Effector memory CD8-positive, alpha-beta T cell (primary cell): Measurements from ENCODE around the gene NOTCH3.
A peak's percentile ranks its signal among the peaks of the same experiment; 100 is the strongest.

Source experiments
- ATAC-seq: fragments of 150-1000 bp; cut with Tn5 transposase; replicated peaks from 2 replicates; pipeline ENCODE4 v1.10.0; 2021; ENCODE audit warnings: mild to moderate bottlenecking, moderate library complexity
- DNase-seq, 3 experiments: peaks; one replicate each; pipeline ENCODE4 v3.0.0; 2021
- H3K27ac Mint-ChIP-seq, 2 donors: one replicate each; pipeline ENCODE4 v1.8.0; 2022; ENCODE audit warnings: mild to moderate bottlenecking in 2 of 2, mixed read lengths in 2 of 2, moderate library complexity in 2 of 2
- H3K27me3 Mint-ChIP-seq, 2 donors: one replicate each; pipeline ENCODE4 v1.8.0; 2022; ENCODE audit warnings: mixed read lengths in 2 of 2
- H3K36me3 Mint-ChIP-seq: one replicate; pipeline ENCODE4 v1.8.0; 2022; ENCODE audit warnings: mild to moderate bottlenecking, moderate library complexity, mixed read lengths; ENCODE audit not compliant: insufficient read depth
- H3K4me1 Mint-ChIP-seq, 2 donors: one replicate each; pipeline ENCODE4 v1.8.0; 2022; ENCODE audit warnings: low read depth in 2 of 2, mixed read lengths in 2 of 2
- H3K4me3 Mint-ChIP-seq, 2 donors: one replicate each; pipeline ENCODE4 v1.8.0; 2022; ENCODE audit warnings: mild to moderate bottlenecking in 2 of 2, mixed read lengths in 2 of 2, moderate library complexity in 2 of 2
- H3K9me3 Mint-ChIP-seq, 2 donors: one replicate each; pipeline ENCODE4 v1.8.0; 2022; ENCODE audit warnings: mixed read lengths in 2 of 2

Gene NOTCH3

GRCh38 chr19:15243236-15243957, 42.6 kb upstream of the NOTCH3 start:
- H3K27me3 Mint-ChIP-seq, result no peaks in the 10 kb centered on the region
- ATAC-seq, result no peak
- H3K36me3 Mint-ChIP-seq, result peaks cover 61% of the 10 kb centered on the region
- H3K4me3 Mint-ChIP-seq, result no peak overlapping the region
- H3K4me1 Mint-ChIP-seq, result peaks cover 3 to 7% of the 10 kb centered on the region in 2 donors
- peak overlapping the region in 1 of 2 donors; percentile 71 for H3K27ac Mint-ChIP-seq
- no peak for DNase-seq
- H3K9me3 Mint-ChIP-seq, result no peaks in the 10 kb centered on the region

DNA sequence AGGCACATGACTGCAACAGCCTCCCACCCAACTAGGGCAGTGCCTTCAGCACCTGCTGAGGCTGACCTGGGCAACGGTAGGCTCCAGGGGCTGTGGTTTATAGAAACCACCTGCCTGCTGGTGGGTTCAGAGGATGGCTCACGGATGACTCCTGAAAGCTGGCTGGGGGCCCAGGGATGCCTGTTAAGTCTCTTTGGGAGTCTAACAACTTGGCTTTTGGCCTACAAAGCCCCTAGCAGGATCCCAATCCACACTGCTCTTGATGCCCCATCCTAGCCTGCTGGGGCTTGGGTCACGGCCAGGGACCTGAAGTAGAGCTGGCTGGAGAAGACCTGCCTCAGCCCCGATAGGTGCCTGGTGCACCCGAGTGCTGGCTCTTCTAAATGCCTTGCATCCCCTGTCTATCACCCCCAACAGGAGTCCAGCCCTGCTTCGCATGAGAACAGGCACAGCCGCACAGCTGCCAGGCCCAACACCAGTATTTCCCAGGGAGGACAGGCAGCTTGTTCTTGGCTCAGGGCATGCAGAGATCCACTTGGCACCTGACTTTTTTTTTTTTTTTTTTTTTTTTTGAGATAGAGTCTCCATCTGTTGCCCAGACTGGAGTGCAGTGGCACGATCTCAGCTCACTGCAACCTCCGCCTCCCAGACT, 40.6 kb upstream of the NOTCH3 start:
- Mint-ChIP-seq H3K4me1 (peaks cover 3 to 4% of the 10 kb centered on the region in 2 donors), H3K9me3 (no peaks in the 10 kb centered on the region), H3K36me3 (peaks cover 53% of the 10 kb centered on the region), H3K27ac (no peak overlapping the region), H3K4me3 (no peak overlapping the region), H3K27me3 (no peaks in the 10 kb centered on the region)
- ATAC-seq, result no peak
- DNase-seq, result no peak

- Mint-ChIP-seq H3K4me1 (peaks cover 1 to 3% of the 10 kb centered on the region in 2 donors), H3K9me3 (no peaks in the 10 kb centered on the region), H3K4me3 (no peak overlapping the region), H3K27ac (no peak overlapping the region), H3K36me3 (peaks cover 59% of the 10 kb centered on the region), H3K27me3 (no peaks in the 10 kb centered on the region)
- no peak for ATAC-seq
- no peak for DNase-seq
These were observed 39.7 kb upstream of the NOTCH3 start for GRCh38 chr19:15240515-15240914.

GRCh38 chr19:15239337-15239949, 38.6 kb upstream of the NOTCH3 start:
- Mint-ChIP-seq H3K36me3 (peaks cover 53% of the 10 kb centered on the region), H3K4me3 (no peak overlapping the region), H3K9me3 (no peaks in the 10 kb centered on the region), H3K27ac (no peak overlapping the region), H3K27me3 (peaks cover 0 to 3% of the 10 kb centered on the region in 2 donors), H3K4me1 (peaks cover 0 to 1% of the 10 kb centered on the region in 2 donors)
- DNase-seq, result no peak
- no peak for ATAC-seq

GRCh38 chr19:15238639-15239155, 37.9 kb upstream of the NOTCH3 start:
- Mint-ChIP-seq H3K27me3 (peaks cover 6 to 11% of the 10 kb centered on the region in 2 donors), H3K4me3 (no peak overlapping the region), H3K36me3 (peaks cover 52% of the 10 kb centered on the region), H3K27ac (no peak overlapping the region), H3K4me1 (no peaks in the 10 kb centered on the region), H3K9me3 (no peaks in the 10 kb centered on the region)
- DNase-seq (no peak), ATAC-seq (no peak)

- Mint-ChIP-seq H3K36me3 (peaks cover 54% of the 10 kb centered on the region), H3K4me3 (no peak overlapping the region), H3K9me3 (no peaks in the 10 kb centered on the region), H3K27me3 (peaks cover 13 to 18% of the 10 kb centered on the region in 2 donors), H3K4me1 (peaks cover 0 to under 1% of the 10 kb centered on the region in 2 donors), H3K27ac (no peak overlapping the region)
- DNase-seq (no peak), ATAC-seq (no peak)
These were observed 37.2 kb upstream of the NOTCH3 start for GRCh38 chr19:15237759-15238638.

DNA sequence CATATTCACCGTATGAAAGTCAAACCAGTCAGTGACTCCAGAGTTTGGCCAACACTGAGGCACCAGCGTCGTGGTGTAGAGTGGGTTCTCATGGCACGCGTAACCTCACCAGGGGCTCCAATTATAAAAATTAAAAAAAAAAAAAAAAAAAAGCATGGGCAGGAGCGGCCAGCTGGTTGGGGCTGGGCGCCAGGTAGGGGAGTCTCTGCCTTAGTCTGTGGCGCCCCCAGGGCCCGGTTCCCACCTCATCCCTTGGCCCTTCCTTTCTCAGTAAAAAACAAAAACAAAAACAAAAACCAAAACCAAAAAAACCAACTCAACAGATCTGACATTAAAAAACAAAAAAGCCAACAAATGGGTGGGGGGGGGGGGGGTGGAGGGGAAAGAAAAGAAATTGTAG, 36.1 kb upstream of the NOTCH3 start:
- no peak for DNase-seq
- Mint-ChIP-seq H3K9me3 (no peaks in the 10 kb centered on the region), H3K27me3 (peaks cover 23 to 29% of the 10 kb centered on the region in 2 donors), H3K4me1 (peaks cover 4 to 5% of the 10 kb centered on the region in 2 donors), H3K36me3 (peaks cover 53% of the 10 kb centered on the region), H3K27ac (no peak overlapping the region), H3K4me3 (no peak overlapping the region)
- ATAC-seq, result no peak

DNA sequence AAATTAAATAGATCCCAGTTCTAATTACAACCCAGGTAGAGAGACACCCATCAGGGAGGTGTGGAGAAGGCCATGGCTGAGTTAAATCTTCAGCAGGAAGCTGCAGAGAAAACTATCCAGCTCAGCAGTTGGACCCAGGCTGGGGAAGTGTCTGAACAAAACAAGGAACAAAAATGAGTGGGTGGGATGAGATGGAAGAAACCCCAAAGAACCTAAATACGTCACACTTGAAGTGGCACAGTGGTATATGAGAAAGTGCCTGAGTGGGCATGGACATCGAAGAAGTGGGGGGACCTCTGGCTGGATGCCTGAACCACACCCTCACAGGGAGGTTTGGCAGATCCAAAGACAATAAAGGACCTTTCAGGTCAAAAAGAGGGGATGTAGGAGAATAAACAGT, 35.0 kb upstream of the NOTCH3 start:
- peaks cover 46% of the 10 kb centered on the region for H3K36me3 Mint-ChIP-seq
- H3K27ac Mint-ChIP-seq, result no peak overlapping the region

DNA sequence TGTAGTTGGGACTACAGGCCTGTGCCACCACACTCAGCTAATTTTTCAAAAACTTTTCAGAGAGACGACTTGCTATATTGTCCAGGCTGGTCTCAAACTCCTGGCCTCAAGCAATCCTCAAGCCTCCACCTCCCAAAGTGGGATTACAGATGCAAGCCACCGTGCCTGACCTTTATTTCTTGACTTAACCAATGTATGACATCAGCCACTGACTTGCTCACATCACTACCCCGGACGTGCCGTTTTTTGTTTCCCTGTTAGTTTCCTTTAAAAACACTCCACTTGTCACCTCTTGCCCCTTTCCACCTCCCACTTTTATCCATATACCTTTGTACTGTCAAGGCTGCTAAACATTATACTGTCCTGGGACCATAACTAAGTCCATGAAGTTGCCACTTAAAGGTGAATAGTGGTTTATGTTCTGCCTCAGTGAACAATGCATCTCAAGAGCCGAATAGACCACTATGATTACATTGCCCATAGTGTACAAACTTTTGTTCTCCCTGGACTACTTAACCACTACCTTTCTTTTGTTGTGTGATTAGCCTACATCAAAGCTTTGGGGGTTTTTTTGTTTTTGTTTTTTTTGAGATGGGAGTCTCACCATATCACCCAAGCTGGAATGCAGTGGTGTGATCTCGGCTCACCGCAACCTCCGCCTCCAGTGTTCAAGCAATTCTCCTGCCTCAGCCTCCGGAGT, 33.8 kb upstream of the NOTCH3 start:
- H3K9me3 Mint-ChIP-seq, result no peaks in the 10 kb centered on the region
- peaks cover 41% of the 10 kb centered on the region for H3K36me3 Mint-ChIP-seq
- H3K4me1 Mint-ChIP-seq, result peaks cover 4 to 5% of the 10 kb centered on the region in 2 donors
- no peak overlapping the region for H3K4me3 Mint-ChIP-seq
- ATAC-seq (no peak), DNase-seq (no peak)
- no peak overlapping the region for H3K27ac Mint-ChIP-seq
- H3K27me3 Mint-ChIP-seq, result peaks cover 30 to 43% of the 10 kb centered on the region in 2 donors

More for the DNA sequence above, 35.0 kb upstream of the NOTCH3 start:
- Mint-ChIP-seq H3K27me3 (peaks cover 27 to 40% of the 10 kb centered on the region in 2 donors), H3K9me3 (no peaks in the 10 kb centered on the region), H3K4me1 (peaks cover 4 to 5% of the 10 kb centered on the region in 2 donors), H3K4me3 (no peak overlapping the region)
- DNase-seq (no peak), ATAC-seq (no peak)

- H3K9me3 Mint-ChIP-seq, result no peaks in the 10 kb centered on the region
- ATAC-seq (no peak), DNase-seq (no peak)
- H3K4me3 Mint-ChIP-seq, result no peak overlapping the region
- H3K27me3 Mint-ChIP-seq, result peaks cover 37 to 43% of the 10 kb centered on the region in 2 donors
- no peak overlapping the region for H3K27ac Mint-ChIP-seq
- peaks cover 20% of the 10 kb centered on the region for H3K36me3 Mint-ChIP-seq
- H3K4me1 Mint-ChIP-seq, result peaks cover 4 to 5% of the 10 kb centered on the region in 2 donors
These were observed 30.5 kb upstream of the NOTCH3 start for GRCh38 chr19:15231271-15231670.

GRCh38 chr19:15227261-15227660, 26.5 kb upstream of the NOTCH3 start:
- Mint-ChIP-seq H3K4me3 (no peak overlapping the region), H3K9me3 (no peaks in the 10 kb centered on the region), H3K27ac (no peak overlapping the region), H3K36me3 (no peaks in the 10 kb centered on the region), H3K4me1 (peaks cover 10 to 11% of the 10 kb centered on the region in 2 donors), H3K27me3 (peaks cover 40 to 48% of the 10 kb centered on the region in 2 donors)
- ATAC-seq, result no peak
- no peak for DNase-seq

DNA sequence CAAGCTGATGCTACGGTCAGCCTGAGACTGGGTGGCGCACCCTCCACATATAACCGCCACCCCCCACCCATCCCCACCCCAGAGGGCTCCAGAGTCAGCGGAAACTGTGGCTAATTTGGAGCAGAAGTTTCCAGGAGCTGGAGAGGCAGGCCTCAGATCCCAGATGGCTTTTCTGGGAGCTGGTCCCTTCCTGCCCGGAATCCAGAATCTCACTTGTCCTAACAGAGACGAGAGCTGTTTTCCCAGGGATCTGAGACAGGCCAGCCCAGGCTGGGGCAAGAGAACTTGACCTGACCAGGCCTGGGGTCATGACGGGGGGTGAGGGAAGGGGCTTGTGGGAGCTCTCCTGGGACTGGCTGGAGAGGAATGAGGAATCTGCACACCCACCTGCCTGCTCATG, 25.0 kb upstream of the NOTCH3 start:
- H3K4me1 Mint-ChIP-seq, result peaks cover 9 to 10% of the 10 kb centered on the region in 2 donors
- no peak for DNase-seq
- ATAC-seq, result no peak
- H3K27ac Mint-ChIP-seq, result no peak overlapping the region
- H3K4me3 Mint-ChIP-seq, result no peak overlapping the region
- peaks cover 3% of the 10 kb centered on the region for H3K36me3 Mint-ChIP-seq
- peaks cover 38 to 44% of the 10 kb centered on the region in 2 donors for H3K27me3 Mint-ChIP-seq
- no peaks in the 10 kb centered on the region for H3K9me3 Mint-ChIP-seq
